Measurements from ENCODE around the gene OAF. TPM values are rescaled to one million over a fixed set of nuclear protein-coding genes. Genes with fewer than 3 reads are reported as not detected.

The OAF gene
- total RNA-seq, 2 experiments from 2014 or later, result 3.1 to 3.2 TPM

DNA sequence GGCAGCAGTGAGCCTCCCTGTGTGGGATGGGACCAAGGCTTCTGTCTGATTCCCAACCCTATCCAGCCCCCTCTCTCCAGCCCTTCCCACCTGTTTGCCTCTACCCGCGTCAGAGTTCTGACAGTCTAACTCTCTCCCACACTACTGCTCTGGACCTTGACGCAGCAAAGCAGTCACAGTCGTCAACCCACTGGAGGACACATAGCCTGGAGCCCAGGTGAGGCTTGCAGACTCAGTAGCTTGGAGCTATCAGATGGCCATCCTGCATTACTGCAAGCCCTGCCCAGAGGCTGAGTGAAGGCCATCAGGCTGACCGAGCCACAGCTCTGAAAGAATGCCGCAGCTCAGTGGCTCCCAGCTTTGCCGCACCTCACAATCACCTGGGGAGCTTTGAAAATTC, 3.7 kb downstream of the OAF start:
- peaks cover 6 to 7% of the 10 kb centered on the region in 2 experiments for H3K27me3 ChIP-seq (ENCODE audit: control insufficient read depth in 1 of 2, insufficient read depth in 2 of 2, low read length in 2 of 2)

DNA sequence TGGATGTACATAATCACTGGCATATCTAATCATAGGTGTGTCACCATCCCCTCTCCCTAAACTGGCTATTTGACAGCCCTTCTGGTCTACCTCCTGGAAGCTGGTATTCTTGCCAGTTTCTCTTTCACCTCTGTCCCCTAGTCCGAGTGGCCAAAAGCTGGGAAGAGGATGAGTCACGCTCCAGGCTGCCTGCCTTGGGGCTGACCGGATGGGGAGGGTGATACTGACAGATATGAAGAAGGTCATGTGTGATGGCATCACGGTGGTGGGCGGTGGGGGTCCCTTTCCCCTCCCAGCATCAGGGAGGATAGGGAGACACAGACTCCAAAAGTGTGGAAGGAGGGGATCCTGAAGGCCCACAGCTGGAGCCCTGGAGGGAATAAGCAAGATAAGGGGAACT, 4.8 kb downstream of the OAF start:
- DNase-seq, result no peak

More for the DNA sequence above, 3.7 kb downstream of the OAF start:
- no peaks in the 10 kb centered on the region for H3K9me3 ChIP-seq (ENCODE audit: control insufficient read depth in 1 of 2, insufficient read depth in 1 of 2, low read length in 2 of 2)
- Mint-ChIP-seq H3K27ac (no peak overlapping the region), H3K4me1 (ENCODE audit: low read depth) (peaks cover 24% of the 10 kb centered on the region), H3K4me3 (peak overlapping the region; percentile 64), H3K27me3 (peaks cover 4% of the 10 kb centered on the region), H3K36me3 (ENCODE audit: low read depth) (peaks cover 9% of the 10 kb centered on the region), H3K9me3 (no peaks in the 10 kb centered on the region)
- TF ChIP-seq, protein P1, sequence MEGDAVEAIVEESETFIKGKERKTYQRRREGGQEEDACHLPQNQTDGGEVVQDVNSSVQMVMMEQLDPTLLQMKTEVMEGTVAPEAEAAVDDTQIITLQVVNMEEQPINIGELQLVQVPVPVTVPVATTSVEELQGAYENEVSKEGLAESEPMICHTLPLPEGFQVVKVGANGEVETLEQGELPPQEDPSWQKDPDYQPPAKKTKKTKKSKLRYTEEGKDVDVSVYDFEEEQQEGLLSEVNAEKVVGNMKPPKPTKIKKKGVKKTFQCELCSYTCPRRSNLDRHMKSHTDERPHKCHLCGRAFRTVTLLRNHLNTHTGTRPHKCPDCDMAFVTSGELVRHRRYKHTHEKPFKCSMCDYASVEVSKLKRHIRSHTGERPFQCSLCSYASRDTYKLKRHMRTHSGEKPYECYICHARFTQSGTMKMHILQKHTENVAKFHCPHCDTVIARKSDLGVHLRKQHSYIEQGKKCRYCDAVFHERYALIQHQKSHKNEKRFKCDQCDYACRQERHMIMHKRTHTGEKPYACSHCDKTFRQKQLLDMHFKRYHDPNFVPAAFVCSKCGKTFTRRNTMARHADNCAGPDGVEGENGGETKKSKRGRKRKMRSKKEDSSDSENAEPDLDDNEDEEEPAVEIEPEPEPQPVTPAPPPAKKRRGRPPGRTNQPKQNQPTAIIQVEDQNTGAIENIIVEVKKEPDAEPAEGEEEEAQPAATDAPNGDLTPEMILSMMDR (IDR thresholded peaks at IDR 0.05), result no peak
- CTCF ChIA-PET, result no interaction called here
- DNase-seq (no peak), ATAC-seq (ENCODE audit: poor library complexity) (no peak)
- peaks cover 20% of the 10 kb centered on the region for H3K4me1 ChIP-seq (ENCODE audit: insufficient read depth, low read length)
- no peak overlapping the region for H3K4me3 ChIP-seq (ENCODE audit: low read length)
- no peaks in the 10 kb centered on the region for H3K36me3 ChIP-seq (ENCODE audit: insufficient read depth, low read length)
- POLR2A ChIA-PET, result interaction anchor here (0.7 kb wide), 1 partner anchor 10 kb away, joined by 3 read pairs; no protein-coding TSS in a partner anchor
- intact Hi-C loops (cut with DNase I, micrococcal nuclease), result no loop called here
- no peak overlapping the region for H3K27ac ChIP-seq (ENCODE audit: low read depth in 1 of 2, low read length in 2 of 2)

DNA sequence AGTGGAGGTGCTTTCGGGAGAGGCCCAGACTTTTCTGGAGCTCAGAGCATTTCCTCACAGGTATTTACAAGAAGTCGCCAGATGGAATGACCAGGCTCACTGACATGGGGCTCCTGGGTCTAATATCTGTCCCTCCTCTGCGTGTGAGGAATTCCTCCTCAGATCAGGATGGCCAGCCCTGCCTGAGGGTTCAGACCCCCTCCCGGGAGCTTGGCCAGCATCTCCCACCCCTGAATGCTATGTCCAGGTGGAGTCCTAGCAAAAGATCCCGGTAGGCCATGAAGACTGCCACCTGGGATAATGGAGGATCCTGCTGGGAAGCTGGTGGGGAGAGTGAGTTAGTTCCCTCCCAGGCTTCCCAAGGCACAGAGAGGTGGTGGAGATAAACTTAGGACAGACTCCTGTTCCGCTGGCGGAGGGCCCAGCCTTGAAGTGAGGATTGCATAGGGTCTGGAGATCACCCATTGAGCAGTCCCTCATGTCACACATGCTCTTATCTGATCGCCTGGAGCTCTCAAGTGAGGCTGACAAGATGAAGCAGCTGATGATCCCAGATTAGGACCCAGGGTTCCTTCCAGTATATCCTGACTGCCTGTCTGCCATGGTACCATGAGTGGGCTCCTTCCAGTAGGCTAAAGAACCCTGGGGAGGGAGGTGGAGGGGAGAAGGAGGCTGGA, 5.7 kb downstream of the OAF start:
- CTCF ChIA-PET, result no interaction called here

More for the DNA sequence above, 4.8 kb downstream of the OAF start:
- H3K27me3 Mint-ChIP-seq, result peaks cover 4% of the 10 kb centered on the region
- no peak overlapping the region for H3K4me3 Mint-ChIP-seq
- Histone ChIP-seq H3K4me1 (ENCODE audit: insufficient read depth, low read length) (peaks cover 11% of the 10 kb centered on the region), H3K36me3 (ENCODE audit: insufficient read depth, low read length) (no peaks in the 10 kb centered on the region), H3K27ac (ENCODE audit: low read depth in 1 of 2, low read length in 2 of 2) (no peak overlapping the region), H3K4me3 (ENCODE audit: low read length) (no peak overlapping the region), H3K9me3 (ENCODE audit: control insufficient read depth in 1 of 2, insufficient read depth in 1 of 2, low read length in 2 of 2) (no peaks in the 10 kb centered on the region), H3K27me3 (ENCODE audit: control insufficient read depth in 1 of 2, insufficient read depth in 2 of 2, low read length in 2 of 2) (peaks cover 0 to 3% of the 10 kb centered on the region in 2 experiments)
- H3K27ac Mint-ChIP-seq, result no peak overlapping the region
- H3K4me1 Mint-ChIP-seq (ENCODE audit: low read depth), result peaks cover 16% of the 10 kb centered on the region
- ChIA-PET CTCF (no interaction called here), POLR2A (no interaction called here)
- TF ChIP-seq, protein P1 (IDR thresholded peaks at IDR 0.05), result no peak
- H3K36me3 Mint-ChIP-seq (ENCODE audit: low read depth), result peaks cover 5% of the 10 kb centered on the region
- intact Hi-C loops (cut with DNase I, micrococcal nuclease), result no loop called here
- no peaks in the 10 kb centered on the region for H3K9me3 Mint-ChIP-seq
- ATAC-seq (ENCODE audit: poor library complexity), result no peak

More for the DNA sequence above, 5.7 kb downstream of the OAF start:
- H3K4me3 Mint-ChIP-seq, result no peak overlapping the region
- no peak overlapping the region for H3K27ac ChIP-seq (ENCODE audit: low read depth in 1 of 2, low read length in 2 of 2)
- H3K9me3 ChIP-seq (ENCODE audit: control insufficient read depth in 1 of 2, insufficient read depth in 1 of 2, low read length in 2 of 2), result no peaks in the 10 kb centered on the region
- H3K4me1 Mint-ChIP-seq (ENCODE audit: low read depth), result peaks cover 14% of the 10 kb centered on the region
- H3K4me1 ChIP-seq (ENCODE audit: insufficient read depth, low read length), result peaks cover 8% of the 10 kb centered on the region
- peaks cover 2% of the 10 kb centered on the region for H3K27me3 Mint-ChIP-seq
- TF ChIP-seq, protein P1 (IDR thresholded peaks at IDR 0.05), result no peak
- no peak for ATAC-seq (ENCODE audit: poor library complexity)
- H3K27me3 ChIP-seq (ENCODE audit: control insufficient read depth in 1 of 2, insufficient read depth in 2 of 2, low read length in 2 of 2), result peaks cover 0 to 3% of the 10 kb centered on the region in 2 experiments
- no peaks in the 10 kb centered on the region for H3K36me3 ChIP-seq (ENCODE audit: insufficient read depth, low read length)
- intact Hi-C loops (cut with DNase I, micrococcal nuclease), result no loop called here
- H3K4me3 ChIP-seq (ENCODE audit: low read length), result no peak overlapping the region
- H3K36me3 Mint-ChIP-seq (ENCODE audit: low read depth), result peaks cover 3% of the 10 kb centered on the region
- H3K27ac Mint-ChIP-seq, result no peak overlapping the region
- DNase-seq, result no peak
- POLR2A ChIA-PET, result no interaction called here
- no peaks in the 10 kb centered on the region for H3K9me3 Mint-ChIP-seq
